ENCODE data around the gene CYP51A1. TPM values are rescaled to one million over a fixed set of nuclear protein-coding genes. Genes with fewer than 3 reads are reported as not detected.
"Not testable (repeated sequence)": the region's sequence is repeated elsewhere in the genome, so short reads cannot be mapped to it uniquely, and the experiment has no call there.

CYP51A1 gene
- total RNA-seq, 1 experiment from 2014 or later: 80.0 TPM

GRCh38 chr7:92108821-92109220 lies 25.5 kb downstream of the CYP51A1 start:
- H4K20me1 ChIP-seq (ENCODE audit: control insufficient read depth, insufficient read depth, insufficient read length): no peaks in the 10 kb centered on the region
- Mint-ChIP-seq H3K36me3 (ENCODE audit: insufficient read depth in 1 of 3, low read depth in 3 of 3) (peaks cover 0 to 39% (median 30%) of the 10 kb centered on the region in 3 experiments; a peak in 5 of 7 replicates), H3K27ac (peak overlapping the region in 2 of 3 experiments; percentile 52 to 64; a peak in 1 of 7 replicates), H3K4me1 (no peaks in the 10 kb centered on the region), H3K4me3 (no peak overlapping the region), H3K9me3 (no peaks in the 10 kb centered on the region), H3K27me3 (ENCODE audit: low read depth) (no peaks in the 10 kb centered on the region)
- no peaks in the 10 kb centered on the region for H3K9me3 ChIP-seq (ENCODE audit: control insufficient read depth, low read depth, low read length)
- no peak overlapping the region for H2BK120ac ChIP-seq (ENCODE audit: low read depth, low read length, poor library complexity, severe bottlenecking)
- no peak overlapping the region for H4K8ac ChIP-seq (replicated peaks; ENCODE audit: insufficient read length, low read depth, low read length)
- no peak overlapping the region for H3K4me2 ChIP-seq (ENCODE audit: insufficient read depth, insufficient read length, low read length)
- H3K27ac ChIP-seq (ENCODE audit: insufficient read length, low read depth, low read length): no peak overlapping the region
- H3K9ac ChIP-seq (ENCODE audit: extremely low read depth, insufficient read length, low read length): no peak overlapping the region
- no peak for DNase-seq
- H2AFZ ChIP-seq (ENCODE audit: low read length): no peak overlapping the region
- no peak overlapping the region for H4K5ac ChIP-seq (ENCODE audit: insufficient read length, low read depth, low read length)
- H3K4me1 ChIP-seq (ENCODE audit: insufficient read depth, low read length): no peaks in the 10 kb centered on the region
- no CpG with 5 or more reads among the region's 8 CpGs for WGBS (ENCODE audit: extremely low coverage, insufficient read length, low lambda C conversion rate)
- no peak overlapping the region for H3K23ac ChIP-seq (ENCODE audit: insufficient read length, low read depth, low read length)
- H3K27me3 ChIP-seq (ENCODE audit: insufficient read depth, low read length): no peaks in the 10 kb centered on the region
- H2BK5ac ChIP-seq (ENCODE audit: insufficient read length, low read length): no peak overlapping the region
- no peak overlapping the region for H3K56ac ChIP-seq (ENCODE audit: insufficient read length, low read depth, low read length)
- no peak overlapping the region for H3T11ph ChIP-seq (ENCODE audit: low read length)
- no peak for TF ChIP-seq CTCF (conservative IDR thresholded peaks at IDR 0.05)
- no peak overlapping the region for H2BK15ac ChIP-seq (ENCODE audit: low read depth, low read length)
- no peak overlapping the region for H2AK5ac ChIP-seq (ENCODE audit: insufficient read length, low read length)
- no peaks in the 10 kb centered on the region for H3K79me1 ChIP-seq (ENCODE audit: insufficient read depth, low read depth, low read length, poor library complexity, severe bottlenecking)
- no peak overlapping the region for H3K4ac ChIP-seq (ENCODE audit: low read depth, low read length)
- no peaks in the 10 kb centered on the region for H3K23me2 ChIP-seq (ENCODE audit: insufficient read length, low read depth, low read length, poor library complexity, severe bottlenecking)
- no peaks in the 10 kb centered on the region for H3K79me2 ChIP-seq (ENCODE audit: insufficient read depth, low read length)
- no peak overlapping the region for H3K18ac ChIP-seq (ENCODE audit: insufficient read length, low read depth, low read length)
- H4K91ac ChIP-seq (ENCODE audit: insufficient read length, low read depth, low read length): no peak overlapping the region
- no peak overlapping the region for H2BK12ac ChIP-seq (ENCODE audit: insufficient read length, low read depth, low read length)
- H2BK20ac ChIP-seq (ENCODE audit: low read depth, low read length, poor library complexity, severe bottlenecking): no peak overlapping the region
- no peak overlapping the region for H3K14ac ChIP-seq (ENCODE audit: insufficient read depth, low read length)

- not testable (repeated sequence) for H3K27ac Mint-ChIP-seq; H2BK5ac ChIP-seq (ENCODE audit: insufficient read length, low read length); H3K27me3 Mint-ChIP-seq (ENCODE audit: low read depth); H3K4me1 Mint-ChIP-seq; H2BK120ac ChIP-seq (ENCODE audit: low read depth, low read length, poor library complexity, severe bottlenecking); H3K4me3 Mint-ChIP-seq; H2BK12ac ChIP-seq (ENCODE audit: insufficient read length, low read depth, low read length); H3K18ac ChIP-seq (ENCODE audit: insufficient read length, low read depth, low read length); H3K14ac ChIP-seq (ENCODE audit: insufficient read depth, low read length); H3K9me3 Mint-ChIP-seq; H4K91ac ChIP-seq (ENCODE audit: insufficient read length, low read depth, low read length); H4K5ac ChIP-seq (ENCODE audit: insufficient read length, low read depth, low read length); H3K9me3 ChIP-seq (ENCODE audit: control insufficient read depth, low read depth, low read length); H2BK15ac ChIP-seq (ENCODE audit: low read depth, low read length); H3K27ac ChIP-seq (ENCODE audit: insufficient read length, low read depth, low read length); H3K56ac ChIP-seq (ENCODE audit: insufficient read length, low read depth, low read length); H3T11ph ChIP-seq (ENCODE audit: low read length); DNase-seq; H3K27me3 ChIP-seq (ENCODE audit: insufficient read depth, low read length); H3K23ac ChIP-seq (ENCODE audit: insufficient read length, low read depth, low read length); H2AFZ ChIP-seq (ENCODE audit: low read length); H3K79me2 ChIP-seq (ENCODE audit: insufficient read depth, low read length); H3K4me2 ChIP-seq (ENCODE audit: insufficient read depth, insufficient read length, low read length); H3K23me2 ChIP-seq (ENCODE audit: insufficient read length, low read depth, low read length, poor library complexity, severe bottlenecking); H3K9ac ChIP-seq (ENCODE audit: extremely low read depth, insufficient read length, low read length); H4K20me1 ChIP-seq (ENCODE audit: control insufficient read depth, insufficient read depth, insufficient read length); H2AK5ac ChIP-seq (ENCODE audit: insufficient read length, low read length); H4K8ac ChIP-seq (replicated peaks; ENCODE audit: insufficient read length, low read depth, low read length); H3K4ac ChIP-seq (ENCODE audit: low read depth, low read length); H3K79me1 ChIP-seq (ENCODE audit: insufficient read depth, low read depth, low read length, poor library complexity, severe bottlenecking); H3K4me1 ChIP-seq (ENCODE audit: insufficient read depth, low read length); H2BK20ac ChIP-seq (ENCODE audit: low read depth, low read length, poor library complexity, severe bottlenecking)
- WGBS (ENCODE audit: extremely low coverage, insufficient read length, low lambda C conversion rate): no CpG with 5 or more reads among the region's 5 CpGs
- H3K36me3 Mint-ChIP-seq (ENCODE audit: insufficient read depth in 1 of 3, low read depth in 3 of 3): peaks cover 7 to 44% (median 39%) of the 10 kb centered on the region in 3 experiments; a peak in 6 of 7 replicates
Observed at GRCh38 chr7:92102862-92103261, 31.4 kb downstream of the CYP51A1 start.

Measured in H9 (cell line).